Measurements from ENCODE around the gene CDPF1.

- TF ChIP-seq, protein P1, sequence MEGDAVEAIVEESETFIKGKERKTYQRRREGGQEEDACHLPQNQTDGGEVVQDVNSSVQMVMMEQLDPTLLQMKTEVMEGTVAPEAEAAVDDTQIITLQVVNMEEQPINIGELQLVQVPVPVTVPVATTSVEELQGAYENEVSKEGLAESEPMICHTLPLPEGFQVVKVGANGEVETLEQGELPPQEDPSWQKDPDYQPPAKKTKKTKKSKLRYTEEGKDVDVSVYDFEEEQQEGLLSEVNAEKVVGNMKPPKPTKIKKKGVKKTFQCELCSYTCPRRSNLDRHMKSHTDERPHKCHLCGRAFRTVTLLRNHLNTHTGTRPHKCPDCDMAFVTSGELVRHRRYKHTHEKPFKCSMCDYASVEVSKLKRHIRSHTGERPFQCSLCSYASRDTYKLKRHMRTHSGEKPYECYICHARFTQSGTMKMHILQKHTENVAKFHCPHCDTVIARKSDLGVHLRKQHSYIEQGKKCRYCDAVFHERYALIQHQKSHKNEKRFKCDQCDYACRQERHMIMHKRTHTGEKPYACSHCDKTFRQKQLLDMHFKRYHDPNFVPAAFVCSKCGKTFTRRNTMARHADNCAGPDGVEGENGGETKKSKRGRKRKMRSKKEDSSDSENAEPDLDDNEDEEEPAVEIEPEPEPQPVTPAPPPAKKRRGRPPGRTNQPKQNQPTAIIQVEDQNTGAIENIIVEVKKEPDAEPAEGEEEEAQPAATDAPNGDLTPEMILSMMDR (IDR thresholded peaks at IDR 0.05) = no peak
- TF ChIP-seq EZH2 (IDR thresholded peaks at IDR 0.05) = no peak
- TF ChIP-seq EZH2phosphoT487 (IDR thresholded peaks at IDR 0.05) = no peak
Measured at GRCh38 chr22:46247443-46247975, 2.6 kb downstream of the CDPF1 start.

Measured in neural progenitor cell (in vitro differentiated cells).